ENCODE measurements around the gene CALHM4. TPM values are rescaled to one million over a fixed set of nuclear protein-coding genes. Genes with fewer than 3 reads are reported as not detected.

The CALHM4 gene
- total and polyA plus RNA-seq, 2 of the 13 experiments (the other 11 are each of a cell fraction or from before 2014, with no cell fraction given), result not detected

GRCh38 chr6:116536216-116536621 is 17.3 kb upstream of the CALHM4 start (continued):
- TF ChIP-seq PAXIP1 (CRISPR knock-in tag; conservative IDR thresholded peaks at IDR 0.05), result 0 out of 2 replicates have a peak, but pooled peaks have one; percentile 16
- TF ChIP-seq SKI (IDR thresholded peaks at IDR 0.05; ENCODE audit: partially characterized antibody), result no peak
- no peak for TF ChIP-seq REST (IDR thresholded peaks at IDR 0.05; ENCODE audit: borderline replicate concordance in 1 of 2, low read depth in 1 of 2, low read length in 2 of 2)
- TF ChIP-seq, protein P1, sequence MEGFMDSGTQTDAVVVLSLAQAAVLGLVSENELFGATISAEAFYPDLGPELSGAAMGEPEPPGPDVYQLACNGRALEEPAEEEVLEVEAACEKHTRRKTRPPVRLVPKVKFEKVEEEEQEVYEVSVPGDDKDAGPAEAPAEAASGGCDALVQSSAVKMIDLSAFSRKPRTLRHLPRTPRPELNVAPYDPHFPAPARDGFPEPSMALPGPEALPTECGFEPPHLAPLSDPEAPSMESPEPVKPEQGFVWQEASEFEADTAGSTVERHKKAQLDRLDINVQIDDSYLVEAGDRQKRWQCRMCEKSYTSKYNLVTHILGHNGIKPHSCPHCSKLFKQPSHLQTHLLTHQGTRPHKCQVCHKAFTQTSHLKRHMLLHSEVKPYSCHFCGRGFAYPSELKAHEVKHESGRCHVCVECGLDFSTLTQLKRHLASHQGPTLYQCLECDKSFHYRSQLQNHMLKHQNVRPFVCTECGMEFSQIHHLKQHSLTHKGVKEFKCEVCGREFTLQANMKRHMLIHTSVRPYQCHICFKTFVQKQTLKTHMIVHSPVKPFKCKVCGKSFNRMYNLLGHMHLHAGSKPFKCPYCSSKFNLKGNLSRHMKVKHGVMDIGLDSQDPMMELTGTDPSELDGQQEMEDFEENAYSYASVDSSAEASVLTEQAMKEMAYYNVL (CRISPR knock-in tag; IDR thresholded peaks at IDR 0.05; ENCODE audit: borderline replicate concordance), result no peak
- TF ChIP-seq FOXA3 (CRISPR knock-in tag; IDR thresholded peaks at IDR 0.05), result 0 out of 2 replicates have a peak, but pooled peaks have one; percentile 2
- TF ChIP-seq SRSF1 (optimal IDR thresholded peaks at IDR 0.05; ENCODE audit: low read depth, low read length), result no peak
- no peak for TF ChIP-seq PRMT3 (CRISPR knock-in tag; IDR thresholded peaks at IDR 0.05; ENCODE audit: borderline replicate concordance, low read depth)
- TF ChIP-seq ZNF790 (CRISPR knock-in tag; IDR thresholded peaks at IDR 0.05; ENCODE audit: borderline replicate concordance), result no peak
- TF ChIP-seq TCF7L2 (IDR thresholded peaks at IDR 0.05; ENCODE audit: low read depth, low read length), result no peak
- TF ChIP-seq SAP130 (CRISPR knock-in tag; IDR thresholded peaks at IDR 0.05; ENCODE audit: low read depth), result peak; percentile 27; the same call in 1 of the 2 replicates
- 0 out of 2 replicates have a peak, but pooled peaks have one; percentile 49 for TF ChIP-seq ZNF691 (CRISPR knock-in tag; IDR thresholded peaks at IDR 0.05; ENCODE audit: borderline replicate concordance, low read depth)
- no peak for TF ChIP-seq RBFOX2 (IDR thresholded peaks at IDR 0.05; ENCODE audit: low read depth, low read length)
- peak; percentile 66 for TF ChIP-seq STAG1 (CRISPR knock-in tag; IDR thresholded peaks at IDR 0.05)
- no peak for TF ChIP-seq KLF12 (CRISPR knock-in tag; IDR thresholded peaks at IDR 0.05; ENCODE audit: borderline replicate concordance)
- TF ChIP-seq KAT8 (CRISPR knock-in tag; IDR thresholded peaks at IDR 0.05), result no peak
- TF ChIP-seq RORA (CRISPR knock-in tag; IDR thresholded peaks at IDR 0.05), result no peak
- TF ChIP-seq ELF3 (CRISPR knock-in tag; IDR thresholded peaks at IDR 0.05), result 0 out of 2 replicates have a peak, but pooled peaks have one; percentile 29
- no peak for TF ChIP-seq POLR2AphosphoS5 (IDR thresholded peaks at IDR 0.05; ENCODE audit: low read depth, low read length)
- TF ChIP-seq, protein P2, sequence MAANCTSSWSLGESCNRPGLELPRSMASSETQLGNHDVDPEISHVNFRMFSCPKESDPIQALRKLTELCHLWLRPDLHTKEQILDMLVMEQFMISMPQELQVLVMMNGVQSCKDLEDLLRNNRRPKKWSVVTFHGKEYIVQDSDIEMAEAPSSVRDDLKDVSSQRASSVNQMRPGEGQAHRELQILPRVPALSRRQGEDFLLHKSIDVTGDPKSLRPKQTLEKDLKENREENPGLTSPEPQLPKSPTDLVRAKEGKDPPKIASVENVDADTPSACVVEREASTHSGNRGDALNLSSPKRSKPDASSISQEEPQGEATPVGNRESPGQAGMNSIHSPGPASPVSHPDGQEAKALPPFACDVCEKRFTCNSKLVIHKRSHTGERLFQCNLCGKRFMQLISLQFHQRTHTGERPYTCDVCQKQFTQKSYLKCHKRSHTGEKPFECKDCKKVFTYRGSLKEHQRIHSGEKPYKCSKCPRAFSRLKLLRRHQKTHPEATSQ (CRISPR knock-in tag; IDR thresholded peaks at IDR 0.05; ENCODE audit: borderline replicate concordance), result no peak
